Fibroblast of lung (primary cell): ENCODE data around the gene SYT15.

Source experiments
- EZH2 ChIP-seq: IDR thresholded peaks from 2 replicates; pipeline ENCODE4 v1.5.1; 2012; ENCODE audit warnings: low read length, control low read depth, mild to moderate bottlenecking; ENCODE audit errors: missing control alignments
- TF ChIP-seq, protein P1 (sequence below), 2 donors: IDR thresholded peaks in 1 of 2; conservative IDR thresholded peaks in 1 of 2; 1 replicate in 1 of 2; 2 replicates in 1 of 2; pipeline ENCODE4 v1.5.1; 2011 to 2012; ENCODE audit warnings: low read length in 2 of 2, control low read depth in 1 of 2, inconsistent platforms in 1 of 2, low read depth in 1 of 2, mild to moderate bottlenecking in 1 of 2

DNA sequence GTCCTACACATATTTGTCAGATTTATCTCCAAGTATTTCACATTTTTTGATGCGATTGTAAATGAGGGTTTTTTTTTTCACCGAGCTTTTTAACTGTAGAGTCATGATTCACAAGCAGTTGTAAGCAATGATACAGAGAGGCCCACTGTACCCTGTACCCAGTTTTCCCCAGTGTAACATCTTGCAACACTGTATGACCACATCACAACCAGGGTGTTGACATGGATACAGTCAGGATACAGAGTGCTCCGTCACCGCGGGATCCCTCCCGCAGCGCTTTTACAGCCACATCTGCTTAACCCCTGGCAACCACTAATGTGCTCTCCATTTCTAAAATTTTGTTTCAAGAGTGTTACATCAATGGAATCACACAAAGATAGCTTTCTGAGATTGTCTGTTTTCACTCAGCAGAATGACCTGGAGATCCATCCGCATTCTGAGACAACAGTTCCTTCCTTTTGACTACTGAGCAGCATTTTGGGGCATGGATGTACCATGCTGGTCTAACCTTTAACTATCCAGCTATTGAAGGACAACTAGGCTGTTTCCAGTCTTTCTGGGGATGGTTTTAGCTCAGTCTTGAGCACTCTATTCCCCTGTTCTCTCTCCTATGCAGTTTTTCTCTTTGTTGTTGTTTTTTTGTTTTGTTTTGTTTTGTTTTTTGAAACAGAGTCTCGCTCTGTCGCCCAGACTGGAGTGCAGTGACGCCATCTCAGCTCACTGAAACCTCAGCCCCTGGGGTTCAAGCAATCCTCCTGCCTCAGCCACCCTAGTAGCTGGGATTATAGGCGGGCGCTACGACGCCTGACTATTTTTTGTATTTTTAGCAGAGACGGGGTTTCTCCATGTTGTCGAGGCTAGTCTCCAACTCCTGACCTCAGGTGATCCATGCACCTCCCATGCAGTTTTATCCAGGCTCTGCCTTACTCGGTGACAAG, 48.4 kb upstream of the SYT15 start:
- TF ChIP-seq, protein P1, sequence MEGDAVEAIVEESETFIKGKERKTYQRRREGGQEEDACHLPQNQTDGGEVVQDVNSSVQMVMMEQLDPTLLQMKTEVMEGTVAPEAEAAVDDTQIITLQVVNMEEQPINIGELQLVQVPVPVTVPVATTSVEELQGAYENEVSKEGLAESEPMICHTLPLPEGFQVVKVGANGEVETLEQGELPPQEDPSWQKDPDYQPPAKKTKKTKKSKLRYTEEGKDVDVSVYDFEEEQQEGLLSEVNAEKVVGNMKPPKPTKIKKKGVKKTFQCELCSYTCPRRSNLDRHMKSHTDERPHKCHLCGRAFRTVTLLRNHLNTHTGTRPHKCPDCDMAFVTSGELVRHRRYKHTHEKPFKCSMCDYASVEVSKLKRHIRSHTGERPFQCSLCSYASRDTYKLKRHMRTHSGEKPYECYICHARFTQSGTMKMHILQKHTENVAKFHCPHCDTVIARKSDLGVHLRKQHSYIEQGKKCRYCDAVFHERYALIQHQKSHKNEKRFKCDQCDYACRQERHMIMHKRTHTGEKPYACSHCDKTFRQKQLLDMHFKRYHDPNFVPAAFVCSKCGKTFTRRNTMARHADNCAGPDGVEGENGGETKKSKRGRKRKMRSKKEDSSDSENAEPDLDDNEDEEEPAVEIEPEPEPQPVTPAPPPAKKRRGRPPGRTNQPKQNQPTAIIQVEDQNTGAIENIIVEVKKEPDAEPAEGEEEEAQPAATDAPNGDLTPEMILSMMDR (conservative IDR thresholded peaks at IDR 0.05 in 1 of 2, IDR thresholded peaks at IDR 0.05 in 1 of 2; ENCODE audit: low read depth in 1 of 2, low read length in 2 of 2): no peak
- no peak for TF ChIP-seq EZH2
